GM18519 (cell line): ENCODE data around the gene CEACAM4.

Experiments used
- ATAC-seq: cut with Tn5 transposase; IDR thresholded peaks from one replicate; pipeline ENCODE4 v1.9.1; 2021; ENCODE audit warnings: mild to moderate bottlenecking, moderate library complexity; ENCODE audit not compliant: unreplicated experiment, low FRiP score

The CEACAM4 gene

GRCh38 chr19:41619018-41619556 is 7.8 kb downstream of the CEACAM4 start:
- no peak for ATAC-seq

DNA sequence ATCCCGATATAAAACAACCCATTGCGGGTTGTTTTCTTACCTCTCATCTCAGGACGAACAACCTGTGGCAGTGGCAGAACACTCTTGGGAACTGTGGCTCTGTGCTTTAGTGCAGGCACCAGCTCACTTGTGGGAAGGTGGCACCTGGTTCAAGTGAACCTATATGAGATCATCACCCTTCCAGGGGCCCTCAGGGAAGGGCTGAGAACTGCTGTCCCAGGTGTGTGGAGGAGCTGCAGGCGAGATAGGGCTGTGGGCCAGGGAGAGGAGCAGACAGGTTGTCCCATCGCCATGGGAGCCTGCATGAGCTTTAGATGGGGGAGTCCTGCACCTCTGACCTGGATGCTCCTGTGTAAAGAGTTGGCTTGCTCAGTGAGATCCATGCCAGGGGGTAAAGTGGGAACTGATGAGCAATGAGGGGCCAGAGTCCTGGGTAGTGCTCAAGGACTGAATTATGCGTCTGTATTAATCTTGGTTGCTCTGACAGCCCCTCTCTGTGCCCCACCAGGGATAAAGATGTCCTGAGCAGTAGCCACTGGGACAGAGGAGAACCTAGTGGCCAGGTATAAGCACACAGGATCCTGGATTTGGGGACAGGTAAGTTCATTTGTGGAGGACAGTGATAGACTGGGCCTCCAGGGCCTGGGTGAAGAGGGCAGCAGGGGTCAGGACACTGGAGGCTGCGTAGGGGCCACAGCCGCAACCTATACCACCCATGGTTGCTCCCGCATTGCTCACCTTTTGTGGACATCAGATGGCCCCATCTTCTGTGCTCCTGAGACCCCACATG is 8.7 kb downstream of the CEACAM4 start:
- ATAC-seq, result no peak

GRCh38 chr19:41616792-41617621 is 9.9 kb downstream of the CEACAM4 start:
- no peak for ATAC-seq

DNA sequence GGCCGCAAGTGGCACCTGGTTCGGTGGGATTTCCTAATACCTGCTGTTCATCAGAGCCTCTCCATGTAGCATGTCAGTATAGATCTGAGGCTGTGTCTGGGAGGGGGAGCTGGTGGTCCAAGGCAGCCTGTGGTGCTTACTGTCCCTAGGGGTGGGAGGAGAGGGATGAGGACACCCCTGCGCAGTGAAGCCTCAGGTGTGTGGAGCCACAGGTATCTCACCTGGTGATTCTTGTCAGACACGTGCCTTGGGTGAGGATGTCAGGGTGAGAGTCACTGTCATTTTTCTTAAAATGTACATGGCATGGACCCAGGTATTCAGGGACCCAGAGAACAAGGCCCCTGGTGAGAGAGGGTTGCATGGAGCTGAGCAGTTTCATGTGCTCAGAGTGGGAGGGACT is 11.7 kb downstream of the CEACAM4 start:
- ATAC-seq, result no peak

GRCh38 chr19:41612483-41612882 is 14.4 kb downstream of the CEACAM4 start:
- ATAC-seq, result no peak

- ATAC-seq, result no peak
Measured at GRCh38 chr19:41610789-41611188, 16.1 kb downstream of the CEACAM4 start.

- ATAC-seq, result no peak
Measured at GRCh38 chr19:41607668-41608067, 19.2 kb downstream of the CEACAM4 start.

- no peak for ATAC-seq
Measured at GRCh38 chr19:41606215-41606837, 20.5 kb downstream of the CEACAM4 start.

- no peak for ATAC-seq
Measured at GRCh38 chr19:41604831-41605230, 22.0 kb downstream of the CEACAM4 start.

DNA sequence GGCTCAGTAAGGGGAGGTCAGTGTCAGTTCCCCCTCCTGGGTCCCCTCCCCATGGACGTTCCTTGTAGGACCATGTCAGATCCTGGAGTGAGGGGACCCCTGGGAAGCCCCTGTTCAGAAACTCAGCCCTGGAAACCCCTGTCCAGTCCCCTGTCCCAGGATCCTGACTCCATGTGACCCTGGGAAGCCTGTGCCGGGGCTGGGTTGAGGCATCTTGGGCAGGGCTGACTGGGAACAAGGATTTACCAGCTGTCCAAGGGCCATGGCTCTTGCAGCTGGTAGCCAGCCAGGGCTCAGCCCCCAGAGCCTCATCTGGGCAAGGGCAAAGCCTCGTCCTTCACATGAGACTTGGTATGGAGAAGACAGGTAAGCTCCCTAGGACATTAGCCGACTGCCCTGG is 25.1 kb downstream of the CEACAM4 start:
- ATAC-seq, result no peak

DNA sequence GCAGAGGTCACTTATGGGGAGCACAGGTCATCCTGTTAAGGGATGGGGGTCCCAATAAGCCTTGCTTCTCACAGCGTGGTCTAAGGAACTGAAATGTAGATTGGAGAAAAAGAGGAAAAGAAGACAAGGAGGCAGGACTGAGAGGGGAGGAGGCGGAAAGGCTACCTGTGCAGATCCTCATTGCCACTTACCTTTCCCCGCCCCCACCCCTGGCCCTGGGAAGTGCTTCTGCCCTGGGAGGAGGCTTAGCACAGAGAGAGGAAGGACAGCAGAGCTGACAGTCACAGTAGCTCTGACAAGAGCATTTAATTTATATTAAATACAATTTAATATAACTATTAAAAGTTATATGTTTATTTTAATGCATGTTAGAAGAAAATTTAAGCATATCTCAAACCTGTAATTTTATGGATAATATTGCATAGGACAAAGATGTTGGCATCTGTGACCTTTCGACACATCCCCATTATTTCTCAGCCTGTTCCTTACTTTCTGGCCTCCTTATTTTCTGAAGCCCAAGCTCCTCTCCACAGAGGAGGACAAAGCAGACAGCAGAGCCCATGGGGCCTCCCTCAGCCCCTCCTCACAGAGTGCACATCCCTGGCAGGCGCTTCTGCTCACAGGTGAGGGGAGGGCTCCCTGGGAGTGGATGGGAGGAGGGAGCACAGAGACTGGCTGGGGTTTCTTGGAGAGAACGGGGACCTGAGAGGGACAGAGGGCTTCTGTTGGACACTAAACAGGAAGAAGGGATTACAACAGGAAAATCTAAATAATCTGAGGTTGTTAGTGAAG is 27.5 kb downstream of the CEACAM4 start:
- no peak for ATAC-seq

GRCh38 chr19:41597600-41598041 is 29.3 kb downstream of the CEACAM4 start:
- ATAC-seq, result no peak

DNA sequence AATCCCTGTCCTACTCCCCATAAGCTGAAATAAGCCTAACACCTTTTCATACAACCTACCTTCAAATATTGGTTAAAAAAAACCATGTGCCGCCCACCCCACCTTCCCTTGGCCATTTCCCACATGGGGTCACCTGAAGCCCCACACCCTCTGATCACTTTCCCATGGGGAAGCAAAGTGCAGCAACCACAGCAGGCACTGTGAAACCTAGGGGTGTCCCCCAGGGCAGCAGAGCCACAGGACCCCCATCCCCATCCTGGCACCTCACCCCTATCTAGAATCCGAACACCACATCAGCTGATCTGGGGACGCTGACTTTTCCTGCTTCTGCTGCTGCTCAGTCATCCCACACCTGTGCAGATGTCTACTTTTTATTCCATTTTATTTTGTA is 31.0 kb downstream of the CEACAM4 start:
- ATAC-seq, result no peak

DNA sequence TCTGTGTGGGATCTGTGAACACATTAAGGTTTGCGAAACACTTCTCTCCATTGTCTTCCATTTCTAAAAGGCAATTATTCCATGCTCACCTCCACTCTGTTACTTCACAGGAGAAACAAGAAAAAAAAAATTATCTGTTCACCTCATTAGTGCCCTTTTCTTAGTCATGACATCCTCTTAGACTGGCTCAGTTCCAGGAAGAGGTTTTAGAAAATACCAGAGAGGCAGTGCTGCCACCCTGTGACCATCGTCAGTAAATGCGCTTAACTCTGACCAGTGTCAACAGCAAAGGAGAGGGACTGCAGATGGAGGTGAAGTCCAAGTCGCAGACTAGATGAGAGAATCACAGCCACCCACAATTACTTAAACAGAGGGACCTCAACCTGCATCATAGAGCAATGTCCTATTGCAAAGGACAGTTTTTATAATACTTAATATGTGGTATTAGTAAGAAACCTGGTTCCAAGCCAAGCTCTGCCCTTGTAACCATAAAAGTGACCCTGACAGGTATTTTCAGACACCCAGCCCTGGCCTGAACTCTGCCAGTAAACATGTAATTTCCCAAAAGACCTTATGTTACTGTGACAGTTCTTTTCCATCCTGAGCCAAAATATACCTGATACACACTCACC is 31.5 kb downstream of the CEACAM4 start:
- no peak for ATAC-seq

DNA sequence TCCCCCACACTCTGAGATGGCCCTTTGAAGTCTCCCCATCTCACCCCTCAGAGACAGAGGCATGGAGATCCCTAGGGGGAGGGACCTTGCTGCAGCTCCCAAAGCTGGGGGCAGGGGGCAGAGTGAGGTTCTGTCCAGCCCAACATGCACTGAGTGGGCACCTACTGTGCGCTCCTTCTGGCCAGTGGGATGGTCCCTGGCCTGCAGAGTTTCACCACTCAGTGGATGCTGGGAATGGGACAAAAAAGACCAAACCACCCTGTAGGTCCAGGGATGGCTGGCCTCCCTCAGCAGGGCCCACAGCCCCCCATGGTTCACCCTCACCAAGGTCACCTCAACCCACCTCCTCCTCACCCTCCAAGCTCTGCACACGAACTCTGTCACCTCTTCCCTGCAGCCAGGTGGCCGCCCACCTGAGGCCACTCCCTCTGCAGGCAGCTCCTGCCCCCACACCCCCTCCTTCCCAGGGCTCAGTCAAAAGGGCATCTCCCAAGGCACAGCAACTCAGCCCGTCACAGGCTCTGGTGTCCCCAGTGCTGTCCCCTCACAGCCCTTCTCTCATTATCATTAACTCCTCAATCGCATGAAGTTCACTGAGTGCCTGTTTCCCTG is 34.8 kb downstream of the CEACAM4 start:
- no peak for ATAC-seq

DNA sequence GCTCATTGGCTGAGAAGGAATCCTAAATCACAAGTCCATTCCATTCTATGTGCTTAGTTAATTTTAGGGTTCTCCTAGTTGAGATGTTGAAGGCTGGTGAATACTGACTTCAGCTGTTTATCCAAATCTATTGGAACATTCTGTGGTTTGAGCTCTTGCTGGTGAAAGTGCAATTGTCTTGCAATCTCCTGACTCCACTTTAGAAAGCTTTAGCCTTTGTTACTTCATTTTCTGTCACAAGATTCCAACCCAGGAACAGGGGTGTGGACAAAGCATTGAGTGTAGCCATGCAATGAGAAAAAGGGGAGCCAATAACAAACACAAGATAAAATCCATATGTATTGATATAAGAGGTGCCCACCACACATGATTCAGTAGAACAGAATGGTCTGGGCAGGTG is 35.9 kb downstream of the CEACAM4 start:
- no peak for ATAC-seq

DNA sequence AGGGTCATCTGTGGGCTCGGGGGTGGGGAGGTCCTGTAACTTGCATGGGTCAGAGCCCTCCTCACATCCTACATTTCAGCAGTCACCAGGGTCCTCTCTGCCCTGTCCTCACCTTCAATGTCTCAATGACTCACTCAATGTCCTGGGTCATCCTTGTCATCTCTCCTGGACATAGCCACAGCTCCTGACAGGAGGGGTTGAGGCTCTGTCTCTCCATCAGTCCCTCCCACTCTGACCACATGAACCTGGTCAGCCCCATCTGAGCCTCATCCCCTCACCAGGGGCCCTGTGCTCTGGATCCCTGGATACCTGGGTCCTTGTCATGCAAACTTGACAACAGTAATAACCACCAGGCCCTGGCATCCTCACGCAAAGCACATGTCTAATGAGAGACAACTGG is 37.5 kb downstream of the CEACAM4 start:
- no peak for ATAC-seq

- ATAC-seq, result no peak
Measured at GRCh38 chr19:41588497-41589209, 38.2 kb downstream of the CEACAM4 start.

- no peak for ATAC-seq
Measured at GRCh38 chr19:41587838-41588210, 39.0 kb downstream of the CEACAM4 start.
